ENCODE measurements around the gene TANC1.

TANC1 gene

GRCh38 chr2:158996378-158996993, 28.0 kb downstream of the TANC1 start:
- DNase-seq: no peak

- DNase-seq: no peak
These were observed 28.8 kb downstream of the TANC1 start for GRCh38 chr2:158997037-158997790.

GRCh38 chr2:158998551-158999248, 30.3 kb downstream of the TANC1 start:
- no peak for DNase-seq

GRCh38 chr2:158999458-158999857, 31.0 kb downstream of the TANC1 start:
- no peak for DNase-seq

GRCh38 chr2:159000072-159000471, 31.6 kb downstream of the TANC1 start:
- no peak for DNase-seq

GRCh38 chr2:159002462-159003111, 34.1 kb downstream of the TANC1 start:
- DNase-seq: no peak

GRCh38 chr2:159003555-159003954, 35.1 kb downstream of the TANC1 start:
- no peak for DNase-seq

- DNase-seq: no peak
These were observed 36.4 kb downstream of the TANC1 start for GRCh38 chr2:159004849-159005248.

- DNase-seq: no peak
These were observed 41.5 kb downstream of the TANC1 start for GRCh38 chr2:159009940-159010339.

- peak; percentile 53 for DNase-seq
These were observed 41.9 kb downstream of the TANC1 start for GRCh38 chr2:159010340-159010739.

GRCh38 chr2:159010963-159011362, 42.5 kb downstream of the TANC1 start:
- DNase-seq: no peak

GRCh38 chr2:159012142-159012541, 43.7 kb downstream of the TANC1 start:
- no peak for DNase-seq

- no peak for DNase-seq
These were observed 44.7 kb downstream of the TANC1 start for GRCh38 chr2:159013103-159013502.

GRCh38 chr2:159015174-159015573, 46.7 kb downstream of the TANC1 start:
- DNase-seq: no peak

- no peak for DNase-seq
These were observed 47.4 kb downstream of the TANC1 start for GRCh38 chr2:159015823-159016222.

- DNase-seq: no peak
These were observed 49.4 kb downstream of the TANC1 start for GRCh38 chr2:159017837-159018236.

- no peak for DNase-seq
These were observed 50.6 kb downstream of the TANC1 start for GRCh38 chr2:159019021-159019420.

GRCh38 chr2:159022019-159022418, 53.6 kb downstream of the TANC1 start:
- DNase-seq: no peak

- no peak for DNase-seq
These were observed 57.7 kb downstream of the TANC1 start for GRCh38 chr2:159026170-159026569.

GRCh38 chr2:159028776-159029175, 60.3 kb downstream of the TANC1 start:
- no peak for DNase-seq

GRCh38 chr2:159029936-159030335, 61.5 kb downstream of the TANC1 start:
- no peak for DNase-seq

GRCh38 chr2:159030674-159031380, 62.4 kb downstream of the TANC1 start:
- no peak for DNase-seq

GRCh38 chr2:159032146-159032545, 63.7 kb downstream of the TANC1 start:
- no peak for DNase-seq
